ENCODE data around the gene MOB3B. TPM values are rescaled to one million over a fixed set of nuclear protein-coding genes. Genes with fewer than 3 reads are reported as not detected.

MOB3B gene
- total RNA-seq, 1 donor from 2014 or later: 10.0 TPM

DNA sequence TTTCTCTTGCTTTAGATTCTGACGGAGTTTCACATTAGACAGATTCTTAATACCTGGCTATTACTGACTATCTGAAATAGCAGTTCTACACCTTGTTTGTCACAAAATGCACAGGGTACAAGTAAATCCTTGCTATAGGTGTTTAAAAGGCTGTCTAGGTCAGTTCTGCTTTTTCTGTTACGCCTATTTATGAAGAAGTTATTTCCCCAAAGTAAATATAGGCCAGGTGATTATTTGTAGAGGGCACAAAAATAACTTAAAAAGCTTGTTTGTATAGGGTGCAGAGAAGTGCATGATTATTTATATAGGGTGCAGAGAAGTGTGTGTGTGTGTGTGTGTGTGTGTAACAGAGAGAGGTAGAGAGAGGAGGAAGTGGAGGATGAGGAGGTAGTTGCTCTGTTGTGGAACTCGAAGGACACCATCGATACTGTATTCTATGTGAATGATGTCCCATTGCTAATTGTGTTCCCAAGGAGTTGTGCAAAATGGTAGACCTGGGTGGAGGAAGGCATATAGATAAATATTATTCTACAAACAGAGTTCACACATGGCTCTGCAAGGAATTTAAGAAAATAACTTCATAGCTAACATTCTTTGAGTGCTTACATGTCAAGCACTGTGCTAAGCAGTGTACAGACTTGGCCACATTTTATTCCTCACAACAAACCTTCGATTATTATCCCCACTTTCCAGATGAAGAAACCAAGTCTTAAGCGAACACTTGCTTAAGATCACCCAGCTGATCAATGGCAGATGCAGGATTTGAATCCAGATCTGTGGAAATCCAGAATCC lies 136.4 kb downstream of the MOB3B start:
- ATAC-seq (ENCODE audit: low read depth): peak; percentile 57
- CTCF ChIA-PET: interaction anchor here (2.9 to 3.0 kb wide), 2 partner anchors 60 to 137 kb away, joined by 11 to 14 read pairs; partner anchors contain the start of gene MOB3B
- no peak for DNase-seq
- no peaks in the 10 kb centered on the region for H3K27me3 Mint-ChIP-seq
- no peaks in the 10 kb centered on the region for H3K9me3 Mint-ChIP-seq
- TF ChIP-seq, protein P1, sequence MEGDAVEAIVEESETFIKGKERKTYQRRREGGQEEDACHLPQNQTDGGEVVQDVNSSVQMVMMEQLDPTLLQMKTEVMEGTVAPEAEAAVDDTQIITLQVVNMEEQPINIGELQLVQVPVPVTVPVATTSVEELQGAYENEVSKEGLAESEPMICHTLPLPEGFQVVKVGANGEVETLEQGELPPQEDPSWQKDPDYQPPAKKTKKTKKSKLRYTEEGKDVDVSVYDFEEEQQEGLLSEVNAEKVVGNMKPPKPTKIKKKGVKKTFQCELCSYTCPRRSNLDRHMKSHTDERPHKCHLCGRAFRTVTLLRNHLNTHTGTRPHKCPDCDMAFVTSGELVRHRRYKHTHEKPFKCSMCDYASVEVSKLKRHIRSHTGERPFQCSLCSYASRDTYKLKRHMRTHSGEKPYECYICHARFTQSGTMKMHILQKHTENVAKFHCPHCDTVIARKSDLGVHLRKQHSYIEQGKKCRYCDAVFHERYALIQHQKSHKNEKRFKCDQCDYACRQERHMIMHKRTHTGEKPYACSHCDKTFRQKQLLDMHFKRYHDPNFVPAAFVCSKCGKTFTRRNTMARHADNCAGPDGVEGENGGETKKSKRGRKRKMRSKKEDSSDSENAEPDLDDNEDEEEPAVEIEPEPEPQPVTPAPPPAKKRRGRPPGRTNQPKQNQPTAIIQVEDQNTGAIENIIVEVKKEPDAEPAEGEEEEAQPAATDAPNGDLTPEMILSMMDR (IDR thresholded peaks at IDR 0.05): no peak
- POLR2A ChIA-PET: interaction anchor here (1.1 to 2.3 kb wide), 2 partner anchors 9 to 90 kb away, joined by 4 to 5 read pairs; no protein-coding TSS in a partner anchor
- H3K27ac Mint-ChIP-seq: peak overlapping the region; percentile 80
- H3K4me3 Mint-ChIP-seq: peak overlapping the region; percentile 57
- peaks cover 3% of the 10 kb centered on the region for H3K36me3 Mint-ChIP-seq (ENCODE audit: low read depth)
- intact Hi-C loops (cut with micrococcal nuclease): loop anchor here (1.0 to 2.0 kb wide), 3 partner anchors 10 to 136 kb away; partner anchors contain the start of gene MOB3B
- peaks cover 63% of the 10 kb centered on the region for H3K4me1 Mint-ChIP-seq

- ATAC-seq (ENCODE audit: low read depth): no peak
- CTCF ChIA-PET: interaction anchor here (2.9 to 3.0 kb wide), 2 partner anchors 59 to 138 kb away, joined by 11 to 14 read pairs; partner anchors contain the start of gene MOB3B
- peak overlapping the region; percentile 80 for H3K27ac Mint-ChIP-seq
Observed at GRCh38 chr9:27392451-27392850, 137.2 kb downstream of the MOB3B start.

GRCh38 chr9:27391040-27391895 lies 138.3 kb downstream of the MOB3B start:
- no peak overlapping the region for H3K4me3 Mint-ChIP-seq
- TF ChIP-seq, protein P1 (IDR thresholded peaks at IDR 0.05): no peak
- H3K27ac Mint-ChIP-seq: peak overlapping the region; percentile 51

More at GRCh38 chr9:27392451-27392850, 137.2 kb downstream of the MOB3B start:
- intact Hi-C loops (cut with micrococcal nuclease): loop anchor here (2.0 kb wide), 2 partner anchors 14 to 136 kb away; partner anchors contain the start of gene MOB3B
- H3K9me3 Mint-ChIP-seq: no peaks in the 10 kb centered on the region
- no peak overlapping the region for H3K4me3 Mint-ChIP-seq
- TF ChIP-seq, protein P1 (IDR thresholded peaks at IDR 0.05): no peak
- H3K27me3 Mint-ChIP-seq: no peaks in the 10 kb centered on the region
- H3K36me3 Mint-ChIP-seq (ENCODE audit: low read depth): peaks cover 3% of the 10 kb centered on the region
- peaks cover 69% of the 10 kb centered on the region for H3K4me1 Mint-ChIP-seq
- POLR2A ChIA-PET: interaction anchor here (2.3 kb wide), 1 partner anchor 91 kb away, joined by 5 read pairs; no protein-coding TSS in a partner anchor
- DNase-seq: no peak

GRCh38 chr9:27388150-27388549 lies 141.5 kb downstream of the MOB3B start:
- no peak for DNase-seq
- no peak for ATAC-seq (ENCODE audit: low read depth)
- H3K4me3 Mint-ChIP-seq: no peak overlapping the region
- H3K9me3 Mint-ChIP-seq: no peaks in the 10 kb centered on the region
- peaks cover 87% of the 10 kb centered on the region for H3K4me1 Mint-ChIP-seq
- H3K27ac Mint-ChIP-seq: peak overlapping the region; percentile 8
- no peaks in the 10 kb centered on the region for H3K27me3 Mint-ChIP-seq
- POLR2A ChIA-PET: no interaction called here
- TF ChIP-seq, protein P1 (IDR thresholded peaks at IDR 0.05): no peak
- CTCF ChIA-PET: interaction anchor here (1.7 to 2.5 kb wide), 2 partner anchors 21 to 142 kb away, joined by 3 to 11 read pairs; partner anchors contain the start of gene MOB3B
- no peaks in the 10 kb centered on the region for H3K36me3 Mint-ChIP-seq (ENCODE audit: low read depth)
- intact Hi-C loops (cut with micrococcal nuclease): loop anchor here (1.0 to 5.0 kb wide), 2 partner anchors 15 to 36 kb away; no protein-coding TSS in a partner anchor

More at GRCh38 chr9:27391040-27391895, 138.3 kb downstream of the MOB3B start:
- Mint-ChIP-seq H3K4me1 (peaks cover 78% of the 10 kb centered on the region), H3K36me3 (ENCODE audit: low read depth) (no peaks in the 10 kb centered on the region), H3K9me3 (no peaks in the 10 kb centered on the region), H3K27me3 (no peaks in the 10 kb centered on the region)
- ChIA-PET POLR2A (interaction anchor here (0.5 to 2.3 kb wide), 2 partner anchors 92 to 183 kb away, joined by 3 to 5 read pairs; no protein-coding TSS in a partner anchor), CTCF (interaction anchor here (1.5 to 3.0 kb wide), 2 partner anchors 58 to 139 kb away, joined by 8 to 11 read pairs; partner anchors contain the start of gene MOB3B)
- DNase-seq (no peak), ATAC-seq (ENCODE audit: low read depth) (no peak)
- intact Hi-C loops (cut with micrococcal nuclease): no loop called here

All from activated B cell treated with CpG ODN at 0.5 μM for 24 hours (primary cell).